H1 (cell line): ENCODE measurements around the gene SRGAP3. TPM values are rescaled to one million over a fixed set of nuclear protein-coding genes. Genes with fewer than 3 reads are reported as not detected.

ENCODE experiments used
- CTCF ChIA-PET: fragments of 300-600 bp; sonication (Branson Sonifier 250); formaldehyde crosslinking; loops from one replicate; lab custom pipeline; 2021; ENCODE audit not compliant: partially characterized antibody; lab: Charles Lee
- POLR2A ChIA-PET: fragments of 300-600 bp; sonication (Branson Sonifier 250); formaldehyde crosslinking; loops from one replicate; lab custom pipeline; 2021; ENCODE audit warnings: inconsistent platforms; ENCODE audit not compliant: partially characterized antibody; lab: Charles Lee
- DNase-seq, 2 experiments: peaks; one replicate each; pipeline versions ENCODE4 v3.0.0 to v3.0.0-alpha.2; 2010 to 2022; ENCODE audit warnings: low spot score in 2 of 2, low read depth in 1 of 2, mixed read lengths in 1 of 2
- FAIRE-seq: peaks from 2 replicates; lab custom pipeline; 2011; peaks lifted over from hg19 to GRCh38; lab: Jason Lieb, UNC
- H2AFZ ChIP-seq: 2 replicates; pipeline ENCODE4 v1.8.1; 2012; ENCODE audit warnings: low read length, inconsistent platforms
- H2AK5ac ChIP-seq: 2 replicates; pipeline ENCODE4 v1.6.1; 2013; ENCODE audit warnings: low read depth, low read length
- H2BK120ac ChIP-seq: replicated peaks from 2 replicates; pipeline ENCODE3; 2013; ENCODE audit warnings: low read depth, low read length, inconsistent platforms
- H2BK12ac ChIP-seq: 2 replicates; pipeline ENCODE4 v1.6.1; 2013; ENCODE audit warnings: low read depth, low read length
- H2BK15ac ChIP-seq: 2 replicates; pipeline ENCODE4 v1.6.1; 2013; ENCODE audit warnings: low read length
- H2BK20ac ChIP-seq: 2 replicates; pipeline ENCODE4 v1.6.1; 2013; ENCODE audit warnings: low read length
- H2BK5ac ChIP-seq: 2 replicates; pipeline ENCODE4 v1.6.1; 2013; ENCODE audit warnings: low read depth, low read length
- H3K14ac ChIP-seq: 2 replicates; pipeline ENCODE4 v1.6.1; 2013; ENCODE audit warnings: inconsistent platforms; ENCODE audit not compliant: insufficient read length
- H3K18ac ChIP-seq: 2 replicates; pipeline ENCODE4 v1.6.1; 2013; ENCODE audit warnings: low read length; ENCODE audit errors: extremely low read depth
- H3K23ac ChIP-seq: 2 replicates; pipeline ENCODE4 v1.6.1; 2013; ENCODE audit warnings: inconsistent platforms; ENCODE audit not compliant: insufficient read length
- H3K23me2 ChIP-seq: 2 replicates; pipeline ENCODE4 v1.6.1; 2013; ENCODE audit warnings: low read depth, low read length
- H3K27ac ChIP-seq: 2 replicates; pipeline ENCODE4 v1.6.1; 2011; ENCODE audit warnings: low read depth, low read length, inconsistent platforms
- H3K27me3 ChIP-seq, 4 experiments: replicated peaks in 1 of 4; 1 replicate in 1 of 4; 2 replicates in 3 of 4; pipeline versions ENCODE4 v1.6.1 to v1.8.1; 2011 to 2013; ENCODE audit warnings: low read length in 3 of 4, mild to moderate bottlenecking in 3 of 4, inconsistent platforms in 2 of 4, mixed read lengths in 2 of 4, moderate library complexity in 1 of 4; ENCODE audit not compliant: control insufficient read depth in 3 of 4, insufficient read depth in 3 of 4; ENCODE audit errors: extremely low read depth in 1 of 4
- H3K36me3 ChIP-seq, 4 experiments: 2 replicates each; pipeline versions ENCODE4 v1.6.1 to v1.8.1; 2011 to 2013; ENCODE audit warnings: mild to moderate bottlenecking in 4 of 4, low read length in 3 of 4, moderate library complexity in 2 of 4, control low read depth in 1 of 4, inconsistent platforms in 1 of 4; ENCODE audit not compliant: insufficient read depth in 4 of 4, control insufficient read depth in 2 of 4
- H3K4ac ChIP-seq: replicated peaks from 2 replicates; pipeline ENCODE3; 2013; ENCODE audit warnings: low read length, low read depth, mixed read lengths, inconsistent platforms; ENCODE audit not compliant: insufficient read length
- H3K4me1 ChIP-seq, 4 experiments: replicated peaks in 1 of 4; 1 replicate in 1 of 4; 2 replicates in 3 of 4; pipeline versions ENCODE4 v1.6.1 to v1.8.1; 2011 to 2013; ENCODE audit warnings: low read length in 3 of 4, inconsistent platforms in 2 of 4, mixed read lengths in 1 of 4; ENCODE audit not compliant: insufficient read depth in 4 of 4, control insufficient read depth in 3 of 4
- H3K4me2 ChIP-seq, 2 experiments: 2 replicates each; pipeline versions ENCODE4 v1.6.1 to v1.8.1; 2011 to 2013; ENCODE audit warnings: low read depth in 2 of 2, low read length in 2 of 2, control low read depth in 1 of 2, inconsistent platforms in 1 of 2, mild to moderate bottlenecking in 1 of 2; ENCODE audit not compliant: insufficient read depth in 1 of 2
- H3K4me3 ChIP-seq, 4 experiments: fragments of 200-600, 300-600 bp in 1 of 4; sonication (generic), shearing (Covaris generic), sonication (Bioruptor Twin) in 1 of 4; 2 replicates each; pipeline versions ENCODE4 v1.5.1 to v1.8.1; 2011 to 2016; ENCODE audit warnings: low read length in 4 of 4, low read depth in 3 of 4, control low read depth in 2 of 4, inconsistent platforms in 2 of 4, mild to moderate bottlenecking in 2 of 4, mixed read lengths in 1 of 4, moderate library complexity in 1 of 4; ENCODE audit not compliant: insufficient read depth in 2 of 4; ENCODE audit errors: extremely low read depth in 1 of 4
- H3K56ac ChIP-seq: replicated peaks from 2 replicates; pipeline ENCODE3; 2013; ENCODE audit warnings: low read depth, mild to moderate bottlenecking, mixed read lengths, low read length, inconsistent platforms; ENCODE audit not compliant: insufficient read length
- H3K79me1 ChIP-seq: 2 replicates; pipeline ENCODE4 v1.6.1; 2013; ENCODE audit warnings: low read depth, low read length, control low read depth
- H3K79me2 ChIP-seq, 2 experiments: 2 replicates each; pipeline versions ENCODE4 v1.6.1 to v1.8.1; 2012 to 2013; ENCODE audit warnings: low read length in 2 of 2, mild to moderate bottlenecking in 2 of 2, inconsistent platforms in 1 of 2; ENCODE audit not compliant: insufficient read depth in 2 of 2, control insufficient read depth in 1 of 2
- H3K9ac ChIP-seq, 4 experiments: replicated peaks in 1 of 4; 1 replicate in 1 of 4; 2 replicates in 3 of 4; pipeline versions ENCODE4 v1.6.1 to v1.8.1; 2011 to 2013; ENCODE audit warnings: low read depth in 3 of 4, low read length in 3 of 4, control low read depth in 2 of 4, mild to moderate bottlenecking in 2 of 4, moderate library complexity in 2 of 4, inconsistent platforms in 1 of 4; ENCODE audit errors: extremely low read depth in 1 of 4
- H3K9me3 ChIP-seq, 2 experiments: 2 replicates each; pipeline versions ENCODE4 v1.6.1 to v1.8.1; 2012 to 2013; ENCODE audit warnings: mild to moderate bottlenecking in 2 of 2, moderate library complexity in 2 of 2, control low read depth in 1 of 2, inconsistent platforms in 1 of 2, low read depth in 1 of 2, low read length in 1 of 2, mixed read lengths in 1 of 2; ENCODE audit not compliant: insufficient read depth in 2 of 2
- H4K20me1 ChIP-seq, 2 experiments: replicated peaks in 1 of 2; 2 replicates each; pipeline versions ENCODE3 to v1.8.1; 2011 to 2013; ENCODE audit warnings: inconsistent platforms in 2 of 2, low read length in 2 of 2, mild to moderate bottlenecking in 1 of 2; ENCODE audit not compliant: insufficient read depth in 2 of 2, control insufficient read depth in 1 of 2
- H4K5ac ChIP-seq: 2 replicates; pipeline ENCODE4 v1.6.1; 2013; ENCODE audit warnings: low read length, low read depth, mixed read lengths, inconsistent platforms; ENCODE audit not compliant: insufficient read length
- H4K8ac ChIP-seq: 2 replicates; pipeline ENCODE4 v1.8.0; 2013; ENCODE audit warnings: mild to moderate bottlenecking, moderate library complexity, low read length, inconsistent platforms; ENCODE audit not compliant: insufficient read depth; ENCODE audit errors: extremely low read depth
- H4K91ac ChIP-seq: replicated peaks from 2 replicates; pipeline ENCODE3; 2013; ENCODE audit warnings: low read length, mixed read lengths, inconsistent platforms; ENCODE audit not compliant: insufficient read length
- CHD1 ChIP-seq: IDR thresholded peaks from 2 replicates; pipeline ENCODE4 v1.6.1; 2012; ENCODE audit warnings: low read depth, low read length, improper control_type of control experiment
- CHD2 ChIP-seq: IDR thresholded peaks from 2 replicates; pipeline ENCODE4 v1.6.1; 2012; ENCODE audit warnings: low read length, improper control_type of control experiment
- HDAC2 ChIP-seq, 2 experiments: fragments of 300-600 bp in 1 of 2; sonication (generic) in 1 of 2; IDR thresholded peaks; 2 replicates each; pipeline ENCODE4 v1.6.1; 2011 to 2012; ENCODE audit warnings: low read depth in 2 of 2, low read length in 2 of 2, mild to moderate bottlenecking in 2 of 2, moderate library complexity in 2 of 2, borderline replicate concordance in 1 of 2, inconsistent platforms in 1 of 2
- PHF8 ChIP-seq: fragments of 200-600 bp; sonication (generic); conservative IDR thresholded peaks from 2 replicates; pipeline ENCODE4 v1.7.1; 2012; ENCODE audit warnings: low read depth, mild to moderate bottlenecking, inconsistent platforms, low read length, moderate library complexity
- SIRT6 ChIP-seq: IDR thresholded peaks from one replicate; pipeline ENCODE4 v1.7.1; 2012; ENCODE audit warnings: low read length, inconsistent platforms
- SIX5 ChIP-seq: IDR thresholded peaks from 2 replicates; pipeline ENCODE4 v1.6.1; 2011; ENCODE audit warnings: mild to moderate bottlenecking, low read depth, low read length
- SUZ12 ChIP-seq: fragments of 200-600 bp; sonication (generic); IDR thresholded peaks from 2 replicates; pipeline ENCODE4 v1.6.1; 2012; ENCODE audit warnings: mild to moderate bottlenecking, inconsistent platforms, low read length, moderate library complexity, mixed read lengths
- WGBS, 2 experiments: shearing (Covaris generic) in 1 of 2; methylation state at CpG; one replicate each; pipeline versions ENCODE4 v1.1.6 to v1.1.7; 2013 to 2015; ENCODE audit warnings: low lambda C conversion rate in 2 of 2, mixed read lengths in 2 of 2, inconsistent platforms in 1 of 2, low coverage in 1 of 2, missing lambda C conversion rate in 1 of 2; ENCODE audit not compliant: insufficient replicate concordance in 2 of 2, insufficient coverage in 1 of 2, insufficient read length in 1 of 2; ENCODE audit errors: extremely low coverage in 1 of 2, missing lambda C conversion rate in 1 of 2; 5-methylcytosine and 5-hydroxymethylcytosine counted together
- polyA plus RNA-seq, 7 experiments: library from polyadenylated mRNA; depleted of rRNA in 3 of 7; stranded (reverse) in 5 of 7; unstranded in 2 of 7; fragments of >200 nt in 5 of 7; fragments of 200-250 nt in 2 of 7; gene quantifications; 1 replicate in 5 of 7; 2 replicates in 1 of 7; 4 replicates in 1 of 7; pipeline versions ENCODE4 v1.2.1 to v1.2.3, GENCODE V29; 2011 to 2013; ENCODE audit warnings: missing spikeins in 2 of 7, mixed read lengths in 2 of 7
- total RNA-seq: library from RNA; stranded (reverse); fragmentation: NEBNext Ultra II Directional; extraction: Animal tissue kit (Norgen Biotek cat#: 25700); gene quantifications from 2 replicates; pipeline ENCODE4 v1.2.1, GENCODE V29; 2021

The SRGAP3 gene
- total and polyA plus RNA-seq, 2 of the 8 experiments (the other 6 are each of a cell fraction or from before 2014, with no cell fraction given): 5.8 to 11.4 TPM

DNA sequence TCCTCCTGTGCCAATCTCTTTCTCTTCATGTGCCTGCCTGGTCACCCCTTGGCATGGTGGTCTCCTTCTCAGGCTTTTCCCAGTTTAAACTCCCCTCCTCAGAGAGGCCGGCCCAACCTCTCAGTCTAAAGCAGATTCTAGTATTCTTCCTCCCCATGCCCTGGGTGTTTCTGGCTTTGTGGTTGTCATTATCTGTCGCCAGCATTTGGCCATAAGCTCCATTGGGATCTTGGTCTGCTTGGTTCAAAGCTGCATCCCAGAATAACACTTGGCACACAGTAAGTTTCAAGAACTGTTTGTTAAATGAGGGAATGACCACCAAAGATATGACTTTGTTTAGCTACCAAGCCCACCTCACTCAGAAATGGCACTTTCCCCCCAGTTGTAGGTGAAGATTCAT lies 275.0 kb downstream of the SRGAP3 start:
- ChIA-PET CTCF (interaction anchor here (0.7 to 13.2 kb wide), 11 partner anchors 9 to 340 kb away, joined by 3 to 176 read pairs (median 5); partner anchors contain the start of gene SRGAP3), POLR2A (no interaction called here)
- Histone ChIP-seq H3K9ac (no peak overlapping the region), H4K20me1 (no peaks in the 10 kb centered on the region), H3K9me3 (no peaks in the 10 kb centered on the region), H4K5ac (no peak overlapping the region), H3K56ac (no peak overlapping the region), H3K18ac (no peak overlapping the region), H3K23me2 (no peaks in the 10 kb centered on the region; the same call in 1 of the 2 replicates), H3K36me3 (no peaks in the 10 kb centered on the region), H3K4ac (no peak overlapping the region), H2AK5ac (no peak overlapping the region), H3K23ac (no peak overlapping the region), H2BK20ac (no peak overlapping the region), H4K91ac (no peak overlapping the region), H2BK120ac (no peak overlapping the region), H3K27me3 (peaks cover 0 to 2% (median 0%) of the 10 kb centered on the region in 4 experiments; a peak in 1 of 7 replicates), H2BK5ac (no peak overlapping the region), H2AFZ (no peak overlapping the region), H4K8ac (no peak overlapping the region), H2BK15ac (no peak overlapping the region)
- FAIRE-seq (no peak), DNase-seq (no peak)
- 97% methylated on average over 2 of the region's 2 CpGs; no CpG with 5 or more reads in 1 of the 2 experiments for WGBS, 2 experiments
- no peak for TF ChIP-seq SIRT6
- no peak for TF ChIP-seq SUZ12
- no peak for TF ChIP-seq CHD1
- TF ChIP-seq CHD2: no peak
- no peak for TF ChIP-seq HDAC2 (IDR thresholded peaks at IDR 0.05; ENCODE audit: borderline replicate concordance in 1 of 2, low read depth in 2 of 2, low read length in 2 of 2)
- no peak for TF ChIP-seq PHF8
- TF ChIP-seq SIX5: no peak
- TF ChIP-seq, all 59 proteins: peak for 0
- H3K79me1 ChIP-seq: no peaks in the 10 kb centered on the region
- H3K79me2 ChIP-seq: no peaks in the 10 kb centered on the region
- H2BK12ac ChIP-seq: no peak overlapping the region
- H3K14ac ChIP-seq: no peak overlapping the region
- H3K4me1 ChIP-seq: peaks cover 0 to 6% (median 3%) of the 10 kb centered on the region in 4 experiments; a peak in 4 of 7 replicates
- H3K27ac ChIP-seq: no peak overlapping the region
- no peak overlapping the region for H3K4me2 ChIP-seq
- no peak overlapping the region for H3K4me3 ChIP-seq
